IMR-90 (cell line): ENCODE results near the gene TNNI3K. TPM values are rescaled to one million over a fixed set of nuclear protein-coding genes. Genes with fewer than 3 reads are reported as not detected.

Source experiments
- ATAC-seq: fragments of 200-7000 bp; cut with Tn5 transposase; 2 replicates; pipeline ENCODE4 v1.9.1; 2020; ENCODE audit warnings: low read depth, mild to moderate bottlenecking, moderate library complexity
- BruUV-seq: library from RNA; stranded (reverse); fragments of 400-500 nt; replicated peaks from 2 replicates; lab custom pipeline; 2021; lab: Mats Ljungman, UMichigan
- CTCF ChIA-PET: fragments of 300-600 bp; formaldehyde crosslinking; extraction: SDS; loops from one replicate; lab custom pipeline; 2021; ENCODE audit warnings: antibody characterized with exemption; lab: Yijun Ruan, JAX
- POLR2A ChIA-PET: fragments of 300-600 bp; sonication (Branson Sonifier 250); formaldehyde crosslinking; loops from one replicate; lab custom pipeline; 2022; ENCODE audit warnings: antibody characterized with exemption; ENCODE audit not compliant: unreplicated experiment; lab: Charles Lee
- DNase-seq: peaks from one replicate; pipeline ENCODE4 v3.0.0; 2013
- H2AFZ ChIP-seq: replicated peaks from 2 replicates; pipeline ENCODE3; 2013; ENCODE audit warnings: low read length, mild to moderate bottlenecking; ENCODE audit not compliant: poor library complexity
- H2AK5ac ChIP-seq: 2 replicates; pipeline ENCODE4 v1.6.1; 2013; ENCODE audit warnings: low read depth, low read length, inconsistent platforms
- H2AK9ac ChIP-seq: replicated peaks from 2 replicates; pipeline ENCODE3; 2013; ENCODE audit warnings: mild to moderate bottlenecking, low read depth, low read length, moderate library complexity; ENCODE audit not compliant: poor library complexity
- H2BK120ac ChIP-seq: 2 replicates; pipeline ENCODE4 v1.6.1; 2013; ENCODE audit warnings: low read depth, low read length, inconsistent platforms
- H2BK15ac ChIP-seq: 3 replicates; pipeline ENCODE4 v1.6.1; 2013; ENCODE audit warnings: low read depth, low read length, inconsistent platforms
- H2BK20ac ChIP-seq: 2 replicates; pipeline ENCODE4 v1.6.1; 2013; ENCODE audit warnings: low read depth, mild to moderate bottlenecking, inconsistent platforms, low read length, moderate library complexity
- H2BK5ac ChIP-seq: 2 replicates; pipeline ENCODE4 v1.6.1; 2013; ENCODE audit warnings: mild to moderate bottlenecking, low read depth, low read length, inconsistent platforms; ENCODE audit not compliant: poor library complexity, severe bottlenecking
- H3K14ac ChIP-seq: replicated peaks from 2 replicates; pipeline ENCODE4 v1.6.1; 2013; ENCODE audit warnings: low read depth, low read length, inconsistent platforms
- H3K18ac ChIP-seq: 2 replicates; pipeline ENCODE4 v1.6.1; 2013; ENCODE audit warnings: low read depth, low read length, control low read depth
- H3K23ac ChIP-seq: 2 replicates; pipeline ENCODE4 v1.6.1; 2013; ENCODE audit warnings: low read depth, low read length, inconsistent platforms
- H3K27ac ChIP-seq: 2 replicates; pipeline ENCODE4 v1.5.1; 2013; ENCODE audit warnings: mild to moderate bottlenecking, control low read depth, low read length; ENCODE audit not compliant: insufficient read depth
- H3K27me3 ChIP-seq: 2 replicates; pipeline ENCODE4 v1.6.1; 2013; ENCODE audit warnings: low read length; ENCODE audit not compliant: control insufficient read depth, insufficient read depth
- H3K36me3 ChIP-seq: 2 replicates; pipeline ENCODE4 v1.6.1; 2013; ENCODE audit warnings: low read length, mixed read lengths; ENCODE audit not compliant: control insufficient read depth, insufficient read depth
- H3K4ac ChIP-seq: 2 replicates; pipeline ENCODE4 v1.6.1; 2013; ENCODE audit warnings: low read depth, low read length, inconsistent platforms
- H3K4me1 ChIP-seq: 2 replicates; pipeline ENCODE4 v1.6.1; 2013; ENCODE audit warnings: low read length, mixed read lengths; ENCODE audit not compliant: control insufficient read depth, insufficient read depth
- H3K4me2 ChIP-seq: 2 replicates; pipeline ENCODE4 v1.6.1; 2013; ENCODE audit warnings: low read depth, mild to moderate bottlenecking, control low read depth, low read length, moderate library complexity
- H3K4me3 ChIP-seq: 2 replicates; pipeline ENCODE4 v1.5.1; 2013; ENCODE audit warnings: low read depth, mild to moderate bottlenecking, control low read depth, low read length, moderate library complexity; ENCODE audit not compliant: insufficient read depth
- H3K56ac ChIP-seq: 2 replicates; pipeline ENCODE4 v1.6.1; 2013; ENCODE audit warnings: low read length, inconsistent platforms; ENCODE audit not compliant: insufficient read depth; ENCODE audit errors: extremely low read depth
- H3K79me1 ChIP-seq, 2 experiments: 2 replicates each; pipeline ENCODE4 v1.6.1; 2013; ENCODE audit warnings: low read length in 2 of 2, inconsistent platforms in 1 of 2, low read depth in 1 of 2
- H3K9ac ChIP-seq: 2 replicates; pipeline ENCODE4 v1.6.1; 2013; ENCODE audit warnings: low read depth, low read length, control low read depth
- H3K9me1 ChIP-seq: 2 replicates; pipeline ENCODE4 v1.6.1; 2013; ENCODE audit warnings: low read length, inconsistent platforms; ENCODE audit not compliant: insufficient read depth
- H3K9me3 ChIP-seq: 2 replicates; pipeline ENCODE4 v1.6.1; 2013; ENCODE audit warnings: low read length; ENCODE audit not compliant: control insufficient read depth, insufficient read depth
- H4K20me1 ChIP-seq: 2 replicates; pipeline ENCODE4 v1.6.1; 2013; ENCODE audit warnings: low read length, inconsistent platforms; ENCODE audit not compliant: insufficient read depth
- H4K5ac ChIP-seq: 2 replicates; pipeline ENCODE4 v1.6.1; 2013; ENCODE audit warnings: mild to moderate bottlenecking, low read depth, low read length, control low read depth
- H4K8ac ChIP-seq, 2 experiments: 2 replicates each; pipeline ENCODE4 v1.6.1; 2013; ENCODE audit warnings: low read depth in 2 of 2, low read length in 2 of 2, control low read depth in 1 of 2, inconsistent platforms in 1 of 2
- H4K91ac ChIP-seq: 2 replicates; pipeline ENCODE4 v1.6.1; 2013; ENCODE audit warnings: low read depth, low read length, inconsistent platforms; ENCODE audit not compliant: insufficient read depth
- BHLHE40 ChIP-seq: fragments of 150-350 bp; IDR thresholded peaks from 2 replicates; pipeline ENCODE4 v1.6.1; 2016; ENCODE audit warnings: mild to moderate bottlenecking, low read depth, low read length
- CEBPB ChIP-seq: IDR thresholded peaks from 2 replicates; pipeline ENCODE4 v1.6.1; 2012; ENCODE audit warnings: low read depth, low read length, improper control_type of control experiment
- CHD1 ChIP-seq: IDR thresholded peaks from 2 replicates; pipeline ENCODE4 v1.6.1; 2012; ENCODE audit warnings: low read depth, low read length, improper control_type of control experiment
- CTCF ChIP-seq: conservative IDR thresholded peaks from 2 replicates; pipeline ENCODE4 v1.5.1; 2012; ENCODE audit warnings: mild to moderate bottlenecking, low read depth, low read length, improper control_type of control experiment
- ELK1 ChIP-seq: fragments of 150-350 bp; IDR thresholded peaks from 2 replicates; pipeline ENCODE4 v1.6.1; 2016; ENCODE audit warnings: low read depth, mild to moderate bottlenecking, low read length, moderate library complexity, borderline replicate concordance
- MAFK ChIP-seq: IDR thresholded peaks from 2 replicates; pipeline ENCODE4 v1.6.1; 2012; ENCODE audit warnings: low read depth, low read length, improper control_type of control experiment
- MAZ ChIP-seq: IDR thresholded peaks from 2 replicates; pipeline ENCODE4 v1.6.1; 2012; ENCODE audit warnings: low read depth, mild to moderate bottlenecking, low read length, improper control_type of control experiment, moderate library complexity, borderline replicate concordance
- MXI1 ChIP-seq: IDR thresholded peaks from 2 replicates; pipeline ENCODE4 v1.6.1; 2012; ENCODE audit warnings: low read depth, mild to moderate bottlenecking, low read length, moderate library complexity, borderline replicate concordance
- NFE2L2 ChIP-seq: fragments of 150-350 bp; IDR thresholded peaks from 2 replicates; pipeline ENCODE4 v1.6.1; 2016; ENCODE audit warnings: low read depth, mild to moderate bottlenecking, low read length
- RAD21 ChIP-seq: IDR thresholded peaks from 2 replicates; pipeline ENCODE4 v1.6.1; 2012; ENCODE audit warnings: low read length, improper control_type of control experiment
- RCOR1 ChIP-seq: IDR thresholded peaks from 2 replicates; pipeline ENCODE4 v1.6.1; 2012; ENCODE audit warnings: mild to moderate bottlenecking, low read length, improper control_type of control experiment; ENCODE audit not compliant: insufficient replicate concordance
- RFX5 ChIP-seq: IDR thresholded peaks from 2 replicates; pipeline ENCODE4 v1.8.0; 2012; ENCODE audit warnings: low read depth, mild to moderate bottlenecking, low read length, moderate library complexity
- SMC3 ChIP-seq: fragments of 150-350 bp; IDR thresholded peaks from 2 replicates; pipeline ENCODE4 v1.6.1; 2016; ENCODE audit warnings: low read depth, mild to moderate bottlenecking, antibody characterized with exemption, low read length, moderate library complexity
- WGBS, 2 experiments: methylation state at CpG; one replicate each; pipeline versions ENCODE4 v1.1.5 to v1.1.7; 2013; ENCODE audit warnings: missing lambda C conversion rate in 2 of 2; ENCODE audit not compliant: insufficient read length in 1 of 2; ENCODE audit errors: extremely low coverage in 2 of 2; 5-methylcytosine and 5-hydroxymethylcytosine counted together
- dilution Hi-C: fragments of 300-500 bp; cut with HindIII; formaldehyde crosslinking; loops from one replicate; pipeline ENCODE4 v1.14.3; 2018; ENCODE audit warnings: low sequenced_read_pairs; ENCODE audit not compliant: unreplicated experiment
- in situ Hi-C: fragments of 300-500 bp; cut with MboI; formaldehyde crosslinking; loops from 3 replicates; pipeline ENCODE4 v1.14.3; 2019; ENCODE audit warnings: low sequenced_read_pairs, inconsistent platforms, mixed read lengths
- intact Hi-C: fragments of 100-400 bp; cut with micrococcal nuclease; formaldehyde crosslinking; loops from 2 replicates; pipeline ENCODE4 v1.10.0; 2022
- polyA plus RNA-seq, 3 experiments: library from polyadenylated mRNA; depleted of rRNA; stranded (reverse); fragments of >200 nt; gene quantifications; 2 replicates each; pipeline ENCODE4 v1.2.3, GENCODE V29; 2012; ENCODE audit warnings: low replicate concordance in 1 of 3
- total RNA-seq: library from RNA; depleted of rRNA; stranded (reverse); fragments of >200 nt; gene quantifications from 2 replicates; pipeline ENCODE4 v1.2.3, GENCODE V29; 2012

TNNI3K gene
- total and polyA plus RNA-seq, 2 of the 4 experiments (the other 2 are of a cell fraction): 0.90 to 1.3 TPM

- in situ Hi-C loops (no loop called here), intact Hi-C loops (no loop called here), dilution Hi-C loops (no loop called here)
- Histone ChIP-seq H3K56ac (no peak overlapping the region), H3K9me3 (no peaks in the 10 kb centered on the region), H3K4me2 (no peak overlapping the region), H2BK120ac (no peak overlapping the region), H2AK5ac (no peak overlapping the region), H2BK15ac (no peak overlapping the region; the same call in 2 of the 3 replicates), H4K91ac (no peak overlapping the region), H4K8ac (no peak overlapping the region), H3K36me3 (no peaks in the 10 kb centered on the region), H3K4ac (no peak overlapping the region), H3K27ac (no peak overlapping the region), H2AFZ (no peak overlapping the region), H4K20me1 (no peaks in the 10 kb centered on the region), H2BK5ac (no peak overlapping the region), H3K18ac (peak overlapping the region; percentile 23; the same call in 1 of the 2 replicates), H3K4me1 (no peaks in the 10 kb centered on the region; the same call in 1 of the 2 replicates), H3K23ac (no peak overlapping the region), H4K5ac (no peak overlapping the region), H3K4me3 (no peak overlapping the region), H2AK9ac (no peak overlapping the region), H3K14ac (no peak overlapping the region), H3K27me3 (no peaks in the 10 kb centered on the region), H3K9ac (no peak overlapping the region), H3K79me1 (no peaks in the 10 kb centered on the region), H2BK20ac (no peak overlapping the region), H3K9me1 (no peaks in the 10 kb centered on the region)
- ChIA-PET CTCF (no interaction called here), POLR2A (no interaction called here)
- no peak for TF ChIP-seq CHD1
- no peak for TF ChIP-seq SMC3
- TF ChIP-seq CTCF: no peak
- TF ChIP-seq NFE2L2: no peak
- no peak for TF ChIP-seq CEBPB
- no peak for TF ChIP-seq RCOR1
- no peak for TF ChIP-seq BHLHE40
- no peak for TF ChIP-seq RFX5
- TF ChIP-seq RAD21: no peak
- TF ChIP-seq MAFK: no peak
- no peak for TF ChIP-seq ELK1
- TF ChIP-seq MAZ: no peak
- no peak for TF ChIP-seq MXI1
- whole genome bisulfite sequencing, 2 experiments: no CpG with 5 or more reads among the region's 1 CpG
- no TSS peak for BruUV-seq
- no peak for DNase-seq
- no peak for ATAC-seq
These were observed 197.1 kb downstream of the TNNI3K start for GRCh38 chr1:74432325-74432724.
